Fibroblast of gingiva (primary cell): Measurements from ENCODE around the gene NQO1.

Experiments
- DNase-seq: peaks from one replicate; pipeline ENCODE4 v3.0.0-alpha.2; 2011; ENCODE audit warnings: low read depth

The NQO1 gene

GRCh38 chr16:69706256-69706974 is 19.9 kb downstream of the NQO1 start:
- DNase-seq = peak; percentile 33

GRCh38 chr16:69703638-69704037 is 22.7 kb downstream of the NQO1 start:
- DNase-seq = peak; percentile 14

GRCh38 chr16:69701866-69702265 is 24.5 kb downstream of the NQO1 start:
- DNase-seq = no peak

GRCh38 chr16:69701452-69701851 is 24.9 kb downstream of the NQO1 start:
- no peak for DNase-seq

- no peak for DNase-seq
These were observed 26.4 kb downstream of the NQO1 start for GRCh38 chr16:69699915-69700314.

- no peak for DNase-seq
These were observed 28.0 kb downstream of the NQO1 start for GRCh38 chr16:69698404-69698803.

- DNase-seq = no peak
These were observed 32.4 kb downstream of the NQO1 start for GRCh38 chr16:69693916-69694315.

GRCh38 chr16:69691980-69692911 is 34.1 kb downstream of the NQO1 start:
- DNase-seq = no peak

GRCh38 chr16:69688589-69688988 is 37.8 kb downstream of the NQO1 start:
- DNase-seq = no peak

- no peak for DNase-seq
These were observed 46.0 kb downstream of the NQO1 start for GRCh38 chr16:69680358-69680757.

- DNase-seq = no peak
These were observed 53.2 kb downstream of the NQO1 start for GRCh38 chr16:69672998-69673713.

GRCh38 chr16:69672315-69672997 is 53.9 kb downstream of the NQO1 start:
- no peak for DNase-seq

GRCh38 chr16:69669577-69669976 is 56.8 kb downstream of the NQO1 start:
- DNase-seq = peak; percentile 12

- no peak for DNase-seq
These were observed 62.5 kb downstream of the NQO1 start for GRCh38 chr16:69663846-69664245.

GRCh38 chr16:69662901-69663300 is 63.5 kb downstream of the NQO1 start:
- DNase-seq = no peak

- DNase-seq = no peak
These were observed 66.2 kb downstream of the NQO1 start for GRCh38 chr16:69660166-69660565.
